Peyer's patch (tissue), 4 donors: Measurements from ENCODE around the gene TMEM100.

Experiments used
- CTCF ChIP-seq, 6 experiments: fragments of 450-650 bp in 4 of 6; fragments of 200-600 bp in 2 of 6; sonication (generic) in 1 of 6; IDR thresholded peaks; one replicate each; pipeline ENCODE4 v1.5.1; 2017 to 2019; ENCODE audit warnings: antibody characterized with exemption in 6 of 6, mild to moderate bottlenecking in 3 of 6, moderate library complexity in 1 of 6
- POLR2A ChIP-seq, 2 donors: fragments of 450-650 bp; IDR thresholded peaks; one replicate each; pipeline ENCODE4 v1.5.1; 2017; ENCODE audit warnings: antibody characterized with exemption in 2 of 2, mild to moderate bottlenecking in 2 of 2, moderate library complexity in 2 of 2

- TF ChIP-seq CTCF (IDR thresholded peaks at IDR 0.05) (no peak), POLR2A (IDR thresholded peaks at IDR 0.05) (no peak)
Measured at GRCh38 chr17:55680686-55681341, 41.9 kb downstream of the TMEM100 start.
